ENCODE results near the gene PDCD7. TPM values are rescaled to one million over a fixed set of nuclear protein-coding genes. Genes with fewer than 3 reads are reported as not detected.

Gene PDCD7
- total RNA-seq, 2 experiments from 2014 or later, result 16.6 to 24.8 TPM

- Mint-ChIP-seq H3K27ac (no peak overlapping the region), H3K4me3 (no peak overlapping the region), H3K9me3 (ENCODE audit: low read depth) (no peaks in the 10 kb centered on the region), H3K36me3 (ENCODE audit: low read depth) (no peaks in the 10 kb centered on the region), H3K27me3 (no peaks in the 10 kb centered on the region), H3K4me1 (no peaks in the 10 kb centered on the region)
- ChIA-PET POLR2A (no interaction called here), CTCF (interaction anchor here (0.6 to 1.6 kb wide), 2 partner anchors 9 to 71 kb away, joined by 3 to 6 read pairs; no protein-coding TSS in a partner anchor)
- no peak for ATAC-seq
- no peak for DNase-seq
- intact Hi-C loops (cut with DNase I, micrococcal nuclease), result no loop called here
Observed at GRCh38 chr15:65091946-65092770, 41.5 kb downstream of the PDCD7 start.

GRCh38 chr15:65089206-65089824, 44.3 kb downstream of the PDCD7 start:
- no peaks in the 10 kb centered on the region for H3K36me3 Mint-ChIP-seq (ENCODE audit: low read depth)
- CTCF ChIA-PET, result interaction anchor here (0.7 to 0.9 kb wide), 2 partner anchors 82 to 197 kb away, joined by 3 to 4 read pairs; no protein-coding TSS in a partner anchor
- no peak overlapping the region for H3K4me3 Mint-ChIP-seq

GRCh38 chr15:65088643-65089021, 45.0 kb downstream of the PDCD7 start:
- DNase-seq, result no peak
- Mint-ChIP-seq H3K9me3 (ENCODE audit: low read depth) (no peaks in the 10 kb centered on the region), H3K27ac (no peak overlapping the region), H3K4me3 (no peak overlapping the region), H3K27me3 (no peaks in the 10 kb centered on the region), H3K36me3 (ENCODE audit: low read depth) (no peaks in the 10 kb centered on the region), H3K4me1 (no peaks in the 10 kb centered on the region)
- no peak for ATAC-seq
- ChIA-PET POLR2A (no interaction called here), CTCF (no interaction called here)
- intact Hi-C loops (cut with DNase I, micrococcal nuclease), result no loop called here

More at GRCh38 chr15:65089206-65089824, 44.3 kb downstream of the PDCD7 start:
- intact Hi-C loops (cut with DNase I, micrococcal nuclease), result no loop called here
- H3K9me3 Mint-ChIP-seq (ENCODE audit: low read depth), result no peaks in the 10 kb centered on the region
- no peak for ATAC-seq
- no peaks in the 10 kb centered on the region for H3K27me3 Mint-ChIP-seq
- no peaks in the 10 kb centered on the region for H3K4me1 Mint-ChIP-seq
- no peak for DNase-seq
- POLR2A ChIA-PET, result no interaction called here
- no peak overlapping the region for H3K27ac Mint-ChIP-seq

GRCh38 chr15:65087873-65088642, 45.5 kb downstream of the PDCD7 start:
- Mint-ChIP-seq H3K27ac (no peak overlapping the region), H3K27me3 (no peaks in the 10 kb centered on the region), H3K36me3 (ENCODE audit: low read depth) (no peaks in the 10 kb centered on the region), H3K4me1 (no peaks in the 10 kb centered on the region), H3K4me3 (no peak overlapping the region), H3K9me3 (ENCODE audit: low read depth) (no peaks in the 10 kb centered on the region)
- no peak for DNase-seq
- intact Hi-C loops (cut with DNase I, micrococcal nuclease), result no loop called here
- ChIA-PET CTCF (interaction anchor here (0.9 to 1.2 kb wide), 2 partner anchors 32 to 352 kb away, joined by 3 to 4 read pairs; no protein-coding TSS in a partner anchor), POLR2A (no interaction called here)
- no peak for ATAC-seq

GRCh38 chr15:65087411-65087810, 46.2 kb downstream of the PDCD7 start:
- no peak overlapping the region for H3K27ac Mint-ChIP-seq
- H3K27me3 Mint-ChIP-seq, result peaks cover 5% of the 10 kb centered on the region
- ATAC-seq (no peak), DNase-seq (no peak)
- CTCF ChIA-PET, result interaction anchor here (0.6 to 1.3 kb wide), 5 partner anchors 14 to 353 kb away, joined by 3 to 4 read pairs (median 3); no protein-coding TSS in a partner anchor
- POLR2A ChIA-PET, result no interaction called here
- intact Hi-C loops (cut with DNase I, micrococcal nuclease), result no loop called here
- no peak overlapping the region for H3K4me3 Mint-ChIP-seq
- no peaks in the 10 kb centered on the region for H3K9me3 Mint-ChIP-seq (ENCODE audit: low read depth)
- peaks cover 6% of the 10 kb centered on the region for H3K4me1 Mint-ChIP-seq
- no peaks in the 10 kb centered on the region for H3K36me3 Mint-ChIP-seq (ENCODE audit: low read depth)

GRCh38 chr15:65086680-65087111, 46.9 kb downstream of the PDCD7 start:
- Mint-ChIP-seq H3K9me3 (ENCODE audit: low read depth) (no peaks in the 10 kb centered on the region), H3K27ac (no peak overlapping the region), H3K27me3 (peaks cover 8% of the 10 kb centered on the region), H3K4me3 (no peak overlapping the region), H3K4me1 (peaks cover 13% of the 10 kb centered on the region), H3K36me3 (ENCODE audit: low read depth) (no peaks in the 10 kb centered on the region)
- ATAC-seq (no peak), DNase-seq (peak; percentile 20)
- ChIA-PET POLR2A (no interaction called here), CTCF (interaction anchor here (0.9 to 1.3 kb wide), 4 partner anchors 26 to 354 kb away, joined by 3 to 4 read pairs (median 3); no protein-coding TSS in a partner anchor)
- intact Hi-C loops (cut with DNase I, micrococcal nuclease), result no loop called here

- H3K9me3 Mint-ChIP-seq (ENCODE audit: low read depth), result no peaks in the 10 kb centered on the region
- H3K36me3 Mint-ChIP-seq (ENCODE audit: low read depth), result no peaks in the 10 kb centered on the region
- POLR2A ChIA-PET, result no interaction called here
- peaks cover 15% of the 10 kb centered on the region for H3K4me1 Mint-ChIP-seq
- DNase-seq, result peak; percentile 44
- peaks cover 8% of the 10 kb centered on the region for H3K27me3 Mint-ChIP-seq
- no peak overlapping the region for H3K4me3 Mint-ChIP-seq
- CTCF ChIA-PET, result interaction anchor here (1.3 kb wide), 1 partner anchor 32 kb away, joined by 3 read pairs; no protein-coding TSS in a partner anchor
- no peak overlapping the region for H3K27ac Mint-ChIP-seq
- intact Hi-C loops (cut with DNase I, micrococcal nuclease), result no loop called here
- no peak for ATAC-seq
Observed at GRCh38 chr15:65085990-65086679, 47.5 kb downstream of the PDCD7 start.

GRCh38 chr15:65085207-65085753, 48.3 kb downstream of the PDCD7 start:
- no peaks in the 10 kb centered on the region for H3K36me3 Mint-ChIP-seq (ENCODE audit: low read depth)
- H3K4me3 Mint-ChIP-seq, result no peak overlapping the region
- peaks cover 15% of the 10 kb centered on the region for H3K4me1 Mint-ChIP-seq
- intact Hi-C loops (cut with DNase I, micrococcal nuclease), result no loop called here
- no peak for ATAC-seq
- DNase-seq, result no peak
- peaks cover 8% of the 10 kb centered on the region for H3K27me3 Mint-ChIP-seq
- no peaks in the 10 kb centered on the region for H3K9me3 Mint-ChIP-seq (ENCODE audit: low read depth)
- CTCF ChIA-PET, result interaction anchor here (0.7 kb wide), 1 partner anchor 418 kb away, joined by 4 read pairs; no protein-coding TSS in a partner anchor
- POLR2A ChIA-PET, result no interaction called here
- H3K27ac Mint-ChIP-seq, result no peak overlapping the region

GRCh38 chr15:65084500-65085206, 49.0 kb downstream of the PDCD7 start:
- peaks cover 15% of the 10 kb centered on the region for H3K4me1 Mint-ChIP-seq
- ATAC-seq (no peak), DNase-seq (no peak)
- ChIA-PET CTCF (interaction anchor here (0.7 kb wide), 1 partner anchor 417 kb away, joined by 4 read pairs; no protein-coding TSS in a partner anchor), POLR2A (no interaction called here)
- H3K4me3 Mint-ChIP-seq, result no peak overlapping the region
- H3K9me3 Mint-ChIP-seq (ENCODE audit: low read depth), result no peaks in the 10 kb centered on the region
- H3K27ac Mint-ChIP-seq, result no peak overlapping the region
- peaks cover 8% of the 10 kb centered on the region for H3K27me3 Mint-ChIP-seq
- intact Hi-C loops (cut with DNase I, micrococcal nuclease), result no loop called here
- H3K36me3 Mint-ChIP-seq (ENCODE audit: low read depth), result no peaks in the 10 kb centered on the region

GRCh38 chr15:65083262-65083701, 50.3 kb downstream of the PDCD7 start:
- DNase-seq (no peak), ATAC-seq (no peak)
- H3K9me3 Mint-ChIP-seq (ENCODE audit: low read depth), result no peaks in the 10 kb centered on the region
- peaks cover 15% of the 10 kb centered on the region for H3K4me1 Mint-ChIP-seq
- no peak overlapping the region for H3K4me3 Mint-ChIP-seq
- H3K36me3 Mint-ChIP-seq (ENCODE audit: low read depth), result no peaks in the 10 kb centered on the region
- ChIA-PET POLR2A (interaction anchor here (0.7 to 1.6 kb wide), 2 partner anchors 166 to 222 kb away, joined by 4 to 6 read pairs; no protein-coding TSS in a partner anchor), CTCF (interaction anchor here (0.7 to 1.5 kb wide), 5 partner anchors 13 to 512 kb away, joined by 3 to 4 read pairs (median 3); partner anchors contain the start of gene UBAP1L)
- intact Hi-C loops (cut with DNase I, micrococcal nuclease), result no loop called here
- H3K27ac Mint-ChIP-seq, result no peak overlapping the region
- H3K27me3 Mint-ChIP-seq, result peaks cover 14% of the 10 kb centered on the region

All from activated CD4-positive, alpha-beta T cell treated with anti-CD3 and anti-CD28 coated beads for 36 hours (primary cell).